Lung (tissue), 12 donors: ENCODE measurements around the gene C11orf86. TPM values are rescaled to one million over a fixed set of nuclear protein-coding genes. Genes with fewer than 3 reads are reported as not detected.
A peak's percentile ranks its signal among the peaks of the same experiment; 100 is the strongest.
"Not testable (repeated sequence)": the region's sequence is repeated elsewhere in the genome, so short reads cannot be mapped to it uniquely, and the experiment has no call there.

Experiments used
- ATAC-seq: fragments of 200-7000 bp; cut with Tn5 transposase; one replicate; pipeline ENCODE4 v1.9.1; 2020; ENCODE audit warnings: moderate number of reproducible peaks; ENCODE audit not compliant: insufficient read depth, low FRiP score
- DNase-seq, 3 donors: peaks; one replicate each; pipeline ENCODE4 v3.0.0-alpha.2; 2013 to 2017
- H3K27ac ChIP-seq, 2 donors: one replicate each; pipeline ENCODE4 v1.5.1; 2013; ENCODE audit warnings: mild to moderate bottlenecking in 2 of 2, moderate library complexity in 2 of 2, control low read depth in 1 of 2, inconsistent platforms in 1 of 2, low read depth in 1 of 2, low read length in 1 of 2
- H3K27me3 ChIP-seq, 3 donors: one replicate each; pipeline ENCODE4 v1.5.1; 2013; ENCODE audit warnings: low read length in 2 of 3; ENCODE audit not compliant: control insufficient read depth in 3 of 3, insufficient read depth in 3 of 3
- H3K36me3 ChIP-seq, 4 donors: one replicate each; pipeline ENCODE4 v1.5.1; 2013; ENCODE audit warnings: low read length in 4 of 4, mild to moderate bottlenecking in 1 of 4, moderate library complexity in 1 of 4; ENCODE audit not compliant: control insufficient read depth in 4 of 4, insufficient read depth in 4 of 4
- H3K4me1 ChIP-seq, 5 donors: one replicate each; pipeline ENCODE4 v1.5.1; 2013; ENCODE audit warnings: low read length in 5 of 5, mild to moderate bottlenecking in 2 of 5, moderate library complexity in 1 of 5; ENCODE audit not compliant: control insufficient read depth in 5 of 5, insufficient read depth in 5 of 5
- H3K4me3 ChIP-seq: one replicate; pipeline ENCODE4 v1.5.1; 2013; ENCODE audit warnings: mild to moderate bottlenecking, control low read depth, moderate library complexity
- H3K9ac ChIP-seq, 2 donors: one replicate each; pipeline ENCODE4 v1.5.1; 2013; ENCODE audit warnings: low read length in 2 of 2, control low read depth in 1 of 2; ENCODE audit not compliant: insufficient read depth in 1 of 2
- H3K9me3 ChIP-seq, 4 donors: one replicate each; pipeline ENCODE4 v1.5.1; 2013; ENCODE audit warnings: low read length in 3 of 4, mild to moderate bottlenecking in 1 of 4, moderate library complexity in 1 of 4; ENCODE audit not compliant: control insufficient read depth in 4 of 4, insufficient read depth in 3 of 4
- CTCF ChIP-seq: IDR thresholded peaks from 2 replicates; pipeline ENCODE4 v1.5.1; 2012; ENCODE audit warnings: mild to moderate bottlenecking; ENCODE audit errors: control extremely low read depth, extremely low read depth
- WGBS, 2 donors: extraction: QIAGEN DNeasy Blood & Tissue Kit; methylation state at CpG; one replicate each; pipeline ENCODE4 v1.1.7; 2013; 5-methylcytosine and 5-hydroxymethylcytosine counted together
- polyA plus RNA-seq, 2 donors: library from polyadenylated mRNA; stranded (reverse); fragments of 200-250 nt; gene quantifications; one replicate each; pipeline ENCODE4 v1.2.1, GENCODE V29; 2013
- total RNA-seq, 2 donors: library from RNA; depleted of rRNA in 1 of 2; stranded (reverse); fragments of >200 nt in 1 of 2; gene quantifications; one replicate each; pipeline ENCODE4 v1.2.1, GENCODE V29; 2014 to 2021
- donor health status: control.
- donor health status: control.
- donor health status: Bipolar disorder and iron deficiency.
- donor health status: healthy.
- donor health status: DM: yes; HTN: yes; CAD: no.

Gene C11orf86
- total and polyA plus RNA-seq, 4 donors: not detected

- H3K4me1 ChIP-seq: no peaks in the 10 kb centered on the region
- ATAC-seq (no peak), DNase-seq (peak in 1 of 3 donors; percentile 41)
- H3K4me3 ChIP-seq: no peak overlapping the region
- H3K36me3 ChIP-seq: no peaks in the 10 kb centered on the region
- H3K9ac ChIP-seq: no peak overlapping the region
- H3K27ac ChIP-seq: no peak overlapping the region
- H3K9me3 ChIP-seq: no peaks in the 10 kb centered on the region
- TF ChIP-seq CTCF: no peak
- H3K27me3 ChIP-seq: no peaks in the 10 kb centered on the region
- WGBS, 2 donors: 68 to 78% methylated on average over 8 of the region's 8 CpGs
These were observed 27.3 kb downstream of the C11orf86 start for GRCh38 chr11:67002297-67002913.

- no peak overlapping the region for H3K4me3 ChIP-seq
- H3K27me3 ChIP-seq: no peaks in the 10 kb centered on the region
- no peak overlapping the region for H3K27ac ChIP-seq
- no peaks in the 10 kb centered on the region for H3K9me3 ChIP-seq
- no peaks in the 10 kb centered on the region for H3K36me3 ChIP-seq
- WGBS, 2 donors: 90 to 99% methylated on average over 5 of the region's 5 CpGs
- ATAC-seq (no peak), DNase-seq (no peak)
- TF ChIP-seq CTCF: no peak
- no peaks in the 10 kb centered on the region for H3K4me1 ChIP-seq
- no peak overlapping the region for H3K9ac ChIP-seq
These were observed 27.9 kb downstream of the C11orf86 start for GRCh38 chr11:67002921-67003411.

GRCh38 chr11:67005200-67005599 is 30.1 kb downstream of the C11orf86 start:
- not testable (repeated sequence) for H3K27me3 ChIP-seq, H3K9me3 ChIP-seq, ATAC-seq, H3K4me3 ChIP-seq, H3K4me1 ChIP-seq, H3K9ac ChIP-seq, H3K27ac ChIP-seq, DNase-seq, H3K36me3 ChIP-seq
- 95 to 97% methylated on average over 8 of the region's 8 CpGs for WGBS, 2 donors

GRCh38 chr11:67006029-67006884 is 31.2 kb downstream of the C11orf86 start:
- no peak for ATAC-seq
- H3K9me3 ChIP-seq: no peaks in the 10 kb centered on the region
- no peak for TF ChIP-seq CTCF
- no peak overlapping the region for H3K27ac ChIP-seq
- H3K9ac ChIP-seq: no peak overlapping the region
- H3K36me3 ChIP-seq: no peaks in the 10 kb centered on the region
- WGBS, 2 donors: 91% methylated on average over 14 of the region's 14 CpGs
- no peak for DNase-seq
- H3K4me3 ChIP-seq: no peak overlapping the region
- H3K27me3 ChIP-seq: no peaks in the 10 kb centered on the region
- no peaks in the 10 kb centered on the region for H3K4me1 ChIP-seq
